IPS-15b (cell line): ENCODE measurements around the gene STXBP4.

Experiments
- H3K27me3 ChIP-seq: one replicate; pipeline ENCODE4 v1.6.1; 2013; ENCODE audit warnings: low read length; ENCODE audit not compliant: control insufficient read depth, insufficient read depth
- H3K36me3 ChIP-seq: one replicate; pipeline ENCODE4 v1.6.1; 2013; ENCODE audit warnings: low read length; ENCODE audit not compliant: control insufficient read depth, insufficient read depth
- H3K4me1 ChIP-seq: one replicate; pipeline ENCODE4 v1.6.1; 2013; ENCODE audit warnings: mild to moderate bottlenecking, low read length; ENCODE audit not compliant: control insufficient read depth, insufficient read depth
- H3K4me3 ChIP-seq: one replicate; pipeline ENCODE4 v1.5.1; 2013; ENCODE audit warnings: low read depth, low read length
- H3K9ac ChIP-seq: one replicate; pipeline ENCODE4 v1.6.1; 2013; ENCODE audit warnings: low read depth, mild to moderate bottlenecking, low read length
- H3K9me3 ChIP-seq: one replicate; pipeline ENCODE4 v1.6.1; 2013; ENCODE audit warnings: mild to moderate bottlenecking, low read length; ENCODE audit not compliant: control insufficient read depth, insufficient read depth

STXBP4 gene

GRCh38 chr17:54992797-54993639, 24.5 kb downstream of the STXBP4 start:
- no peak overlapping the region for H3K9ac ChIP-seq
- no peaks in the 10 kb centered on the region for H3K27me3 ChIP-seq
- H3K4me1 ChIP-seq = no peaks in the 10 kb centered on the region
- no peaks in the 10 kb centered on the region for H3K36me3 ChIP-seq
- no peak overlapping the region for H3K4me3 ChIP-seq
- H3K9me3 ChIP-seq = no peaks in the 10 kb centered on the region

GRCh38 chr17:54996441-54996840, 27.9 kb downstream of the STXBP4 start:
- H3K27me3 ChIP-seq = no peaks in the 10 kb centered on the region
- H3K9ac ChIP-seq = no peak overlapping the region
- no peaks in the 10 kb centered on the region for H3K4me1 ChIP-seq
- H3K9me3 ChIP-seq = no peaks in the 10 kb centered on the region
- no peaks in the 10 kb centered on the region for H3K36me3 ChIP-seq
- H3K4me3 ChIP-seq = no peak overlapping the region

DNA sequence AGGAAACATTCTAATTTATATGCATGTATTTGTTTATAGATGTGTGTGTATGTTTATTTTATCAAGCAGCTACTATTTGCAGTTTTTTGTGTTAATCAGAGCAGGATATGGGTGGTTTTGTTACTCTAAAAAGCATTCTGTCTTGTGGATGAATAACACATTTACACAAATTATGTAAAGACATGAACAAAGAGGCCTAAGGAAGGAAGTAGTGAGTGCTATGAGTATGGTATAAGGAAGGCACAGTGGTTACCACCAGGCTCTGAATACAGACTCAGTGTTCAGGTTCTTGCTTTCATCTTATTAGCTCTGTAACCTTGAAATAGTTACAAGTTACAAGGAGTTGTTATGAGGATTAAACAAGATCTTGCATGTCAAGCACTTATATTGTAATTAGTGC, 33.9 kb downstream of the STXBP4 start:
- Histone ChIP-seq H3K4me3 (no peak overlapping the region), H3K36me3 (no peaks in the 10 kb centered on the region), H3K9me3 (no peaks in the 10 kb centered on the region), H3K9ac (no peak overlapping the region), H3K27me3 (no peaks in the 10 kb centered on the region), H3K4me1 (no peaks in the 10 kb centered on the region)

DNA sequence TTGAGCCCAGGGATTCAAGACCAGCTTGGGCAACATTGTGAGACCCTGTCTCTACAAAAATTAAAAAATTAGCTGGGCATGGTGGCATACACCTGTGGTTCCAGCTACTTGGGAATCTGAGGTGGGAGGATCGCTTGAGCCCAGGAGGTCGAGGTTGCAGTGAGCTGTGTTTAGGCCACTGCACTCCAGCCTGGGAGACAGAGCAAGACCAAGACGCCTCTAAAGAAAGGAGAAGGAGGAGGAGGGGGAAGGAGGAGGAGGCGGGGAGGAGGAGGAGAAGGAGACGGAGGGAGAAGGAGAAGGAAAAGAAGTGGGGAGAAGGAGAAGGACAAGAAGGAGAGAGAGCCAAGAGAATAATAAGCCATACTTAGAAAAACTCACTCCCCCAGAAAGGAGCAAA, 35.9 kb downstream of the STXBP4 start:
- no peaks in the 10 kb centered on the region for H3K36me3 ChIP-seq
- no peaks in the 10 kb centered on the region for H3K4me1 ChIP-seq
- no peak overlapping the region for H3K4me3 ChIP-seq
- no peaks in the 10 kb centered on the region for H3K27me3 ChIP-seq
- no peaks in the 10 kb centered on the region for H3K9me3 ChIP-seq
- H3K9ac ChIP-seq = no peak overlapping the region

DNA sequence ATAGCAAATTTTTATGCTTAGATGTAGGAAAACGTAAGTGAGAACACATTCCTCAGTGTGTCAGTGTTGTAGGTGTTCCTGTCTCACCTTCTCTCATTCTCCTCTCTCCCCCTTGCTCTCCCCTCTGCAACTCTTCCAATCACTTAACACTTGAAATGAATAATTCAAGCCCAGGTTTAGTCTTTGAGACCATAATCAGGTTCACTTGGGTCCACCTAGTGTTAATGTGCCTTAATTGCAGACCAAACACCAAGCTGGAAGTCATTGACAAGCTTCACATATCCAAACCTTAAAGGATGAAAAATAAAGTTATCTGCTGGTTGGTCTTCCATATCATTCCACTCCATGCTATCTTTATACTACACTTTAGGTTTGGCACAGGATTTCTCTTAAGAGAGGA, 37.0 kb downstream of the STXBP4 start:
- Histone ChIP-seq H3K9me3 (no peaks in the 10 kb centered on the region), H3K4me3 (no peak overlapping the region), H3K4me1 (no peaks in the 10 kb centered on the region), H3K27me3 (no peaks in the 10 kb centered on the region), H3K9ac (no peak overlapping the region), H3K36me3 (no peaks in the 10 kb centered on the region)

- Histone ChIP-seq H3K36me3 (no peaks in the 10 kb centered on the region), H3K4me1 (no peaks in the 10 kb centered on the region), H3K27me3 (no peaks in the 10 kb centered on the region), H3K9ac (no peak overlapping the region), H3K9me3 (no peaks in the 10 kb centered on the region), H3K4me3 (no peak overlapping the region)
Observed at GRCh38 chr17:55023626-55024025, 55.1 kb downstream of the STXBP4 start.

- Histone ChIP-seq H3K4me1 (no peaks in the 10 kb centered on the region), H3K9ac (no peak overlapping the region), H3K9me3 (no peaks in the 10 kb centered on the region), H3K36me3 (no peaks in the 10 kb centered on the region), H3K27me3 (no peaks in the 10 kb centered on the region), H3K4me3 (no peak overlapping the region)
Observed at GRCh38 chr17:55037828-55038227, 69.3 kb downstream of the STXBP4 start.

DNA sequence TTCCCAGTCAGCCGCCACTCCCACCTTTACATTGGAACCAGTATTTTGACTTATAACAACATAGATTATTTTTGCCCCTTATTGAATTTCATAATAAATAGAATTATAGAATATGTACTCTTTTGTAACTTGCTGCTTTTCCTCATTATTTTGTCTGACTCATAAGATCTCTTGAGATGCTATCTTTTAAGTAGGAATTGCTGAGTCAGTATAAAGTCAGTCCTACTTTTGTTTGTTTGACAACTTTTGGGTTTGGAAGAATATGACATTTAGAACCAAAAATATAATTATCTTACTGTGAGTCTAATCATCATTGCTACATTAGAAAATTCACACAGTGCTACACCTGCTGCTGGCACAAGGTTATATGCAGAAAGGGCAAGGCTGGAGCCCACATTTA, 69.7 kb downstream of the STXBP4 start:
- Histone ChIP-seq H3K36me3 (no peaks in the 10 kb centered on the region), H3K4me1 (no peaks in the 10 kb centered on the region), H3K27me3 (no peaks in the 10 kb centered on the region), H3K9me3 (no peaks in the 10 kb centered on the region), H3K4me3 (no peak overlapping the region), H3K9ac (no peak overlapping the region)

DNA sequence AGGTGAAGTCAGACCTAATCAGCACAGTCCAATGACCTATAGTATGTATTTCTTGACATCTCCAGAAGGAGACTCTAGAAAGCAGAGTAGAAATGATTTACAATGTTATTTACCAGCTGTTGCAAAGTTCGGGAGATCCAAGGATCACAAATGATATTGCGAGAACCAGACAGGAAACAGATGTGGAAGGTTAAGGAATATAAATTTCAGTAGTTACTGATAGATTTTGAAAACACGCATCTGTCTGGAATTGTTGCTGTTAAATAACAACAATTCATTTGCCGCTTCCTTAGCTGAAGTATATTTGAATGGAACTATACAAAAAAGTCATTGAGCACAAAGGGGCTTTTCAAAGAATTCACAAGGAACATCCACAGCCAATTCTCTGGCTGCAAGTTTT, 72.0 kb downstream of the STXBP4 start:
- Histone ChIP-seq H3K9ac (no peak overlapping the region), H3K4me3 (no peak overlapping the region), H3K27me3 (no peaks in the 10 kb centered on the region), H3K36me3 (no peaks in the 10 kb centered on the region), H3K9me3 (no peaks in the 10 kb centered on the region), H3K4me1 (no peaks in the 10 kb centered on the region)

DNA sequence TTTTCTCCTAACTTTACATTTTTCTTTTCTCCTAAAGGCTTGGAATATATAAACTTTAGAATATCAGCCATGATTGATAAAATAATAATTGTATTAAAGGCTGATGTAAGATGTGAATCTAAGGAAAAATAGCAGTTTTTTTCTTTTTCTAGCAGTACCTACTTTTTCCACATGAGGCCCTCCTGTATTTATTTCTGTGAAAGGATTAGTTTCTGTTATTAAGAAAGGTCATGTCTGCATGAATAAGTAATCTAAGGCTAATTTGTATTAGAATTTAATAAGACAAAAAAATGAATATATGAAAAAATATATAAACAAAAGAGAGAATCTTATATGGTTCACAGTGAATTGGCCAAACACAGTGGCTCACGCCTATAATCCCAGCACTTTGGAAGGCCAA, 85.3 kb downstream of the STXBP4 start:
- Histone ChIP-seq H3K36me3 (no peaks in the 10 kb centered on the region), H3K27me3 (no peaks in the 10 kb centered on the region), H3K9ac (no peak overlapping the region), H3K4me3 (no peak overlapping the region), H3K9me3 (no peaks in the 10 kb centered on the region), H3K4me1 (no peaks in the 10 kb centered on the region)

DNA sequence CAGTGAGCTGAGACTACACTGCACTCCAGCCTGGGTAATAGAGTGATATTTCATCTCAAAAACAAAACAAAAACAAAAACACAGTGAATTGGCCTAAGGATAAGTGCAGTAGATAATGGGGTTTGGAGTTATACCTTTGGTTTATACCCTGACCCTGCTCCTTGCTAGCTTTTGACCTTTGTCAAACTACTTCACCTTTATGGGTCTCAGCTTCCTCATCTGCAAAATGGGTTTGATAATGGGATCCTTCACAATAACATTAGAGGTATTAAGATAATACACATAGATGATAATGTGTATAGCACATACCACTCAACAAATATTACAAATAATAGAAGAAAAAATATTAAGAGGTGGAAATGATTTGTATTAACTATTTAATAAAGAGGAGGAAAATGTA, 85.9 kb downstream of the STXBP4 start:
- Histone ChIP-seq H3K9ac (no peak overlapping the region), H3K4me1 (no peaks in the 10 kb centered on the region), H3K36me3 (no peaks in the 10 kb centered on the region), H3K27me3 (no peaks in the 10 kb centered on the region), H3K4me3 (no peak overlapping the region), H3K9me3 (no peaks in the 10 kb centered on the region)

GRCh38 chr17:55056526-55056925, 88.0 kb downstream of the STXBP4 start:
- H3K36me3 ChIP-seq = no peaks in the 10 kb centered on the region

More at GRCh38 chr17:55056526-55056925, 88.0 kb downstream of the STXBP4 start:
- Histone ChIP-seq H3K4me1 (no peaks in the 10 kb centered on the region), H3K9ac (no peak overlapping the region), H3K9me3 (no peaks in the 10 kb centered on the region), H3K4me3 (no peak overlapping the region), H3K27me3 (no peaks in the 10 kb centered on the region)
